GM13976 (cell line): Measurements from ENCODE around the gene EPHB2.

ENCODE experiments used
- DNase-seq: peaks from one replicate; pipeline ENCODE4 v3.0.0; 2012; ENCODE audit warnings: low spot score
- CTCF ChIP-seq: IDR thresholded peaks from 2 replicates; pipeline ENCODE4 v1.5.1; 2012; ENCODE audit warnings: borderline replicate concordance, mild to moderate bottlenecking; ENCODE audit not compliant: insufficient read depth; ENCODE audit errors: extremely low read depth, missing control alignments, control extremely low read depth
- in situ Hi-C: fragments of 300-500 bp; cut with MboI; formaldehyde crosslinking; loops from one replicate; pipeline ENCODE4 v1.12.0; 2022; ENCODE audit warnings: low sequenced_read_pairs, mixed read lengths, inconsistent platforms; ENCODE audit not compliant: unreplicated experiment

The EPHB2 gene

GRCh38 chr1:22793647-22794046 lies 83.0 kb downstream of the EPHB2 start:
- no peak for DNase-seq
- no peak for TF ChIP-seq CTCF
- in situ Hi-C loops: no loop called here

GRCh38 chr1:22794647-22795365 lies 84.2 kb downstream of the EPHB2 start:
- TF ChIP-seq CTCF: no peak
- in situ Hi-C loops: no loop called here
- no peak for DNase-seq

GRCh38 chr1:22795366-22795714 lies 84.7 kb downstream of the EPHB2 start:
- in situ Hi-C loops: no loop called here
- no peak for TF ChIP-seq CTCF
- DNase-seq: no peak

- in situ Hi-C loops: no loop called here
- TF ChIP-seq CTCF: no peak
- no peak for DNase-seq
These were observed 86.0 kb downstream of the EPHB2 start for GRCh38 chr1:22796642-22797041.

GRCh38 chr1:22798083-22798482 lies 87.4 kb downstream of the EPHB2 start:
- in situ Hi-C loops: no loop called here
- TF ChIP-seq CTCF: no peak
- DNase-seq: no peak

GRCh38 chr1:22799971-22800370 lies 89.3 kb downstream of the EPHB2 start:
- in situ Hi-C loops: no loop called here
- no peak for DNase-seq
- no peak for TF ChIP-seq CTCF
